ENCODE data around the gene ZNF350.
"Not testable (repeated sequence)": the region's sequence is repeated elsewhere in the genome, so short reads cannot be mapped to it uniquely, and the experiment has no call there.

The ZNF350 gene

GRCh38 chr19:51970718-51971117 is 15.9 kb downstream of the ZNF350 start:
- no peak for DNase-seq

- DNase-seq: no peak
Observed at GRCh38 chr19:51965583-51965982, 21.1 kb downstream of the ZNF350 start.

DNA sequence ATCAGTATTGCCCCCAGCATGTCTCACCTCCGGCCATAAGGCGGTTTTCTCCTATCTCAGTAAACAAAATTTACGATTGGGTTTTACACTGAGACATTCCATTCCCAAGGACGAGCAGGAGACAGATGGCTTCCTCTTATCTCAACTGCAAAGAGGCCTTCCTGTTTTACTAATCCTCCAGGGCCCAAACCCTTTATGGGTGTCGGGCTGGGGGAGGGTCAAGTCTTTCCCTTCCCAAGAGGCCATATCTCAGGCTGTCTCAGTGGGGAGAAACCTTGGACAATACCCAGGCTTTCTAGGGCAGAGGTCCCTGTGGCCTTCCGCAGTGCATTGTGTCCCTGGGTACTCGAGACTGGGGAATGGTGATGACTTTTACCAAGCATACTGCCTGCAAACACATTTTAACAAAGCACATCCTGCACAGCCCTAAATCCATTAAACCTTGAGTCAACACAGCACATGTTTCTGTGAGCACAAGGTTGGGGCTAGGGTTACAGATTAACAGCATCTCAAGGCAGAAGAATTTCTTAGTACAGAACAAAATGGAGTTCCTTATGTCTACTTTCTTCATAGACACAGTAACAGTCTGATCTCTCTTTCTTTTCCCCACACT is 25.9 kb downstream of the ZNF350 start:
- not testable (repeated sequence) for DNase-seq

- no peak for DNase-seq
Observed at GRCh38 chr19:51959791-51960190, 26.8 kb downstream of the ZNF350 start.

GRCh38 chr19:51957846-51958245 is 28.8 kb downstream of the ZNF350 start:
- DNase-seq: not testable (repeated sequence)

- DNase-seq: no peak
Observed at GRCh38 chr19:51948975-51949374, 37.7 kb downstream of the ZNF350 start.

- no peak for DNase-seq
Observed at GRCh38 chr19:51946602-51947001, 40.0 kb downstream of the ZNF350 start.

- DNase-seq: no peak
Observed at GRCh38 chr19:51944798-51945552, 41.7 kb downstream of the ZNF350 start.

- DNase-seq: no peak
Observed at GRCh38 chr19:51938936-51939335, 47.7 kb downstream of the ZNF350 start.

DNA sequence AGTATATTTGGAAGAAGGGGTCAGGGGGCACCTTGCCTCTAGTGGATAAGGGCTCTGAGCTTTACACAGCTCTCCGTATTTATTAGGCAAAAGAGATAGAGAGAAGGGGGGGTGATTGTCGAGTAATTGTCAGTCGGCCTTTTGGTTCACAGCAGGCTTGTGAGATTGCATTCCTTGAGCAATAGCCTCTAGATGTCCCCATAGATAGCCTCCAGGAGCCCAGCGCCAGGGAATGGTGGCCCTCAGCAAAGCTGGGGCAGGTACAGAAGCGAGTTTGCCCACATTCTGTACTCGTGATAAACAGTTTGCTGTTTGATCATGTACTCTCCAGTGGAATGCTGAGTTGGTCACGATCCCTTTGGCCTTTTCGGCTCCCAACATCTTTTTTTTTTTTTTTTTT is 54.7 kb downstream of the ZNF350 start:
- no peak for DNase-seq

DNA sequence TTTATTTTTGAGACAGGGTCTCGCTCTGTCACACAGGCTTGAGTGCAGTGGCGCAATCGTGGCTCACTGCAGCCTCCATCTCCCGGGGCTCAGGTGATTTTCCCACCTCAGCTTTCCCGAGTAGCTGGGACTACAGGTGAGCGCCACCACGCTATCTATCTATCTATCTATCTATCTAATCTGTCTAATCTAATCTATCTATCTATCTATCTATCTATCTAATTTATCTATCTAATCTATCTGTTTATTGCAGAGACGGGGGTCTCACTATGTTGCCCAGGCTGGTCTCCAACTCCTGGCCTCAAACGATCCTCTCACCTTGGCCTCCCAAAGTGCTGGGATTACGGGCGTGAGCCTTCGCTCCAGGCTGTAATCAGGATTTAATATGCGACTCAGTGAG is 58.8 kb downstream of the ZNF350 start:
- no peak for DNase-seq

GRCh38 chr19:51926784-51927741 is 59.6 kb downstream of the ZNF350 start, which contains the start of gene ZNF613:
TSS of gene ZNF613 (plus strand) at chr19:51927472. CDS start at chr19:51936221, 8,749 bp downstream.
- DNase-seq: peak; percentile 80

- DNase-seq: no peak
Observed at GRCh38 chr19:51926426-51926783, 60.2 kb downstream of the ZNF350 start.

DNA sequence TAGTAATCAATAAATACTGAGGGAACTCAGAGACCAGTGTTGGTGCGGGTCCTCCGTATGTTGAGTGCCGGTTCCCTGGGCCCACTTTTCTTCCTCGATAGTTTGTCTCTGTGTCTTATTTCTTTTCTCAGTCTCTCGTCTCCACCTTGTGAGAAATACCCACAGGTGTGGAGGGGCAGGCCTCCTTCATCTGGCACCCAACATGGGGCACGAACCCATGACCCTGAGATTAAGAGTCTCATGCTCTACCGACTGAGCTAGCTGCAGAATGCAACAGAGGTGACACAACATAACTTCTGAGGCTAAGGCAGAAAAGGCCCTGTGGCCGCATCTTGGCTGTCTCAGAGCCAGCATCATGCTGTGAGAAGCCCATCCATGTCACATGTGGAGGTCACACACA is 64.7 kb downstream of the ZNF350 start:
- no peak for DNase-seq

GRCh38 chr19:51919606-51920005 is 67.0 kb downstream of the ZNF350 start:
- DNase-seq: no peak

DNA sequence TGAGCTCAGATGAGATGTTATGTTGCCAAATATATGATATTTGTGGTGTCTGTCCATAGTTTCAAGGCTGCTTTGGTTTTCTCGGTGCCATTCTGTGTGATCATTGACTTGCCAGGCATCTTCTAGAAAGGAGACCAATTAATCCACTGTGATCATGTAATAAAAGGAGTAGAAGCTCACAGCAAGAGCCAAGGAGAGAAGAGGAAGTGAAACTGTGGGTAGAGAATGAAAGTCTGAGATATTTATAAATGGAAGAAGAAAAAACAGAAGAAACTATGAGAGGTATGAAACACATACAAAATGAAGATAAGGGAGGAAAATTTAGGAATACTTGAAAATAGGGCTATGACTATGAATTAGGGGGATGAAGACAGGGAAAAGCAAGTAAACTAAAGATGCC is 70.5 kb downstream of the ZNF350 start:
- no peak for DNase-seq

DNA sequence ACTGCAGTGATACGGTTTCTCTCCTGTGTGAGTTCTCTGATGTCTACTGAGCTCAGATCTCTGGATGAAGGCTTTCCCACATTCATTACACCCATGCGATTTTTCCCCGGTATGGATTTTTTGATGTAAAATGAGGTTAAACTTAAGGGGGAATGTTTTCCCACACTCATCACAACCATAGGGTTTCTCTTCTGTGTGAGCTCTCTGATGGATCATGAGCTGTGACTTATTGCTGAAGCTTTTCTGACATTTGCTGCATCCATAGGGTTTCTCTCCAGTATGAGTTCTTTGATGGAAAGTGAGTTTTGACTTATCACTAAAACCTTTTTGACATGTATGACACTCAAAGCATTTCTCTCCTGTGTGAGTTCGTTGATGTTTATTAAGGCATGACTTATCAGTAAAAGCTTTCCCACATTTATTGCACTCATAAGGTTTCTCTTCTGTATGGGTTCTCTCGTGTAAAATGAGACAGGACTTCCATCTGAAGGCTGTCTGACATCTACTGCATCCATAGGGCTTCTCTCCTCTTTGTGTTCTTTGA is 71.2 kb downstream of the ZNF350 start:
- no peak for DNase-seq
